ENCODE measurements around the gene CHRM4.

GRCh38 chr11:46361283-46362155 lies 30.1 kb downstream of the CHRM4 start:
- peak in 2 of 3 donors; percentile 13 to 26 for TF ChIP-seq POLR2A (IDR thresholded peaks at IDR 0.05)
- TF ChIP-seq, protein P1, sequence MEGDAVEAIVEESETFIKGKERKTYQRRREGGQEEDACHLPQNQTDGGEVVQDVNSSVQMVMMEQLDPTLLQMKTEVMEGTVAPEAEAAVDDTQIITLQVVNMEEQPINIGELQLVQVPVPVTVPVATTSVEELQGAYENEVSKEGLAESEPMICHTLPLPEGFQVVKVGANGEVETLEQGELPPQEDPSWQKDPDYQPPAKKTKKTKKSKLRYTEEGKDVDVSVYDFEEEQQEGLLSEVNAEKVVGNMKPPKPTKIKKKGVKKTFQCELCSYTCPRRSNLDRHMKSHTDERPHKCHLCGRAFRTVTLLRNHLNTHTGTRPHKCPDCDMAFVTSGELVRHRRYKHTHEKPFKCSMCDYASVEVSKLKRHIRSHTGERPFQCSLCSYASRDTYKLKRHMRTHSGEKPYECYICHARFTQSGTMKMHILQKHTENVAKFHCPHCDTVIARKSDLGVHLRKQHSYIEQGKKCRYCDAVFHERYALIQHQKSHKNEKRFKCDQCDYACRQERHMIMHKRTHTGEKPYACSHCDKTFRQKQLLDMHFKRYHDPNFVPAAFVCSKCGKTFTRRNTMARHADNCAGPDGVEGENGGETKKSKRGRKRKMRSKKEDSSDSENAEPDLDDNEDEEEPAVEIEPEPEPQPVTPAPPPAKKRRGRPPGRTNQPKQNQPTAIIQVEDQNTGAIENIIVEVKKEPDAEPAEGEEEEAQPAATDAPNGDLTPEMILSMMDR (IDR thresholded peaks at IDR 0.05), result no peak

Data from body of pancreas (tissue), 4 donors.